ENCODE results near the gene RABAC1.
"Not testable (repeated sequence)": the region's sequence is repeated elsewhere in the genome, so short reads cannot be mapped to it uniquely, and the experiment has no call there.

The RABAC1 gene

GRCh38 chr19:41944336-41944735 is 14.8 kb downstream of the RABAC1 start:
- DNase-seq, result no peak

GRCh38 chr19:41941410-41942202 is 17.5 kb downstream of the RABAC1 start:
- DNase-seq, result no peak

DNA sequence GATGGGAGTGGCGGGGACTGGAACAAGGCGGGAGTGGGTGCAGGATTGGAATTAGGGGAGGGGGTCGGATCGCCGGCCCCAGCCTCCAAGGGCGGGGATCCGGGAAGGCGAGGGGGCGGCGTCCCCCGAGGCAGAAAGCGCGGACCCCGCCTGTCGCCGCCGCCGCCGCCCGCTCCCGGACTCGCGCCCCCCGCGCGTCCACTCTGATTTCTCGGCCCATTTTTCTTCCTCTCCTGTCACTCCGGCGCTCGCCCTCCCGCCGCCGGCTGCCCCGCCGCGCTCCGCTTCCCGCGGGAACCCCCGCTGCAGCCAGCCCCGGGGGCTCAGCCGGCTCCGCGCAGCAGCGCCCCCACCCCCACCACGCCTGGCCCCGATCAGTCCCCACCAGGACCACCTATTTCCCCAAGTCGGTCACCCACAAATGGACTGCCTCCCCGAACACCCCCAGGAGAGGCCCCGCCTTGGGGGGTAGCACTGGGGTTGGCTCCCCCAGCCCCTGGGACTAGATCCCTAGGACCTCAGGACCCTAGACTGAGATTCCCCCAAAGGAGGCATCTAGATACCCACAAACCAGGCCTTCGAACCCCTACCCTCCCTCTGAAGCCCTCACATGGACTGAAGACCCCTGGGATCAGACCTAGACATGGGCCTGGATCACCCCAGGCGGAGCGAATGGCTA is 18.3 kb downstream of the RABAC1 start:
- DNase-seq, result no peak

- no peak for DNase-seq
These were observed 19.0 kb downstream of the RABAC1 start for GRCh38 chr19:41939861-41940730.

- DNase-seq, result not testable (repeated sequence)
These were observed 19.9 kb downstream of the RABAC1 start for GRCh38 chr19:41939209-41939608.

DNA sequence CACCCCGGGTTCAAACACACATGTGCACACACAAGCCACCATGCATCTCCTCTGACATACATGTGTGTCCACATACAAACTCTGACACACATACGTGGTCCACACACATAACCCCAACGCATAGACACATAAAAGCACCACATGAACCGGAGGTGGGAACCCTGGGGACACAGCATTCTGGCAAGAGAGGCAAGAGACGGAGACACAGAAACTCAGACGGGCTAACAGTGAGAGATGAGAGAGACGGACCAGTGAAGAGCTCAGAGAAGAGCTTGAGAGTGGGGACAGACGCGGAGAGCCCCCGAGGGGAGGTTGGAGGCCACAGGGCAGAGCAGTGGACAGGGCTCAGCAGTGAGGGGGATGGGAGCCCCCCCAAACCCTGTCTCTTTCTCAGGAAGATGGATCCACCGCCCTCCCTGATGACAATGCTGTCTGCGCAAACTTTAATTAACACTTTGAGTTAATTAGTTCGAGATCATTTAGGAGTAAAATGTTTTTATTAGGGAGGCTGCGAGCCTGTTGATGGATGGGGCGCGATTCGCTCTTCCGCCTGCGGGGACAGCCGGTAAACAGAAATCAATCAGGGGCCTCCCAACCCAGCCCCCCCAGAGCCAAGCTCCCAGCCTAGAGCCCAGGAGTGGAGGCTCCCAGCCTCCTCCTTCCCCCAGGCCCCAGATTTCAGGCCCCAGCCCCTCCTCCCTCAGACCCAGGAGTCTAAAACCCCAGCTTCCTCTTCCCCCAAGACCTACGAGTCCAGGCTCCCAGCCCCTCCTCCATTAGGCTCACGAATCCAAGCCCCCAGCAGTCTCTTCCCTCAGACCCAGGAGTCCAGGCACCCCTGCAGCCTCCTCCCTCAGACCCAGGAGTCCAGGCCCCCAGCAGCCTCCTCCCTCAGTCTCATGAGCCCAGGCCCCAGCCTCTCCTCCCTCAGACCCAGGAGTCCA is 21.3 kb downstream of the RABAC1 start:
- no peak for DNase-seq

- no peak for DNase-seq
These were observed 22.2 kb downstream of the RABAC1 start for GRCh38 chr19:41936961-41937360.

GRCh38 chr19:41936416-41936850 is 22.7 kb downstream of the RABAC1 start:
- no peak for DNase-seq

- no peak for DNase-seq
These were observed 23.2 kb downstream of the RABAC1 start for GRCh38 chr19:41935760-41936415.

DNA sequence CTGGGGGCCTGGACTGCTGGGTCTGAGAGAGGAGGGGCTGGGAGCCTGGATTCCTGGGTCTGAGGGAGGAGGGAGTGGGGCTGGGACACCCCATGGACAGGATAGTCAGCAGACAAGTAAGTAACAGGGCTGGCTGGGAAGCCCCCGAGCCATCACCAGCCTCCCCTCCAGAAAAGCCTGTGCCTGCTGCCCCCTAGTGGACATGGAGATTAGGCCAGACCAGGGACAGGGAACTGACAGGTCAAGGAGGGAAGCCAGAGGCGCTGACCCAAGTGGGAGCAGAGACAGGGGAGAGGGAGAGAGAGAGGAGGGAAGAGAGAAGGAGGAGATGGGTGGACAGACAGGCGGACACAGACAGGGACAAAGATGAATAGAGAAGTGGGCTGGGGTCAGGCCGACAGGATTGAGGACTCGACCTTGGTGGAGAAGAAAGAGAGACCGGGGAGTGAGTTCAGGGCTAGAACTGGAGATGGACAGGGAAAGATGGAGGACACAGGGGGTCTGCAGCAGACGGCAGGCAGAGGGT is 24.2 kb downstream of the RABAC1 start:
- DNase-seq, result peak; percentile 76

- no peak for DNase-seq
These were observed 25.3 kb downstream of the RABAC1 start for GRCh38 chr19:41933693-41934426.

GRCh38 chr19:41932720-41933332 is 26.3 kb downstream of the RABAC1 start:
- no peak for DNase-seq

GRCh38 chr19:41932259-41932719 is 26.8 kb downstream of the RABAC1 start:
- no peak for DNase-seq

DNA sequence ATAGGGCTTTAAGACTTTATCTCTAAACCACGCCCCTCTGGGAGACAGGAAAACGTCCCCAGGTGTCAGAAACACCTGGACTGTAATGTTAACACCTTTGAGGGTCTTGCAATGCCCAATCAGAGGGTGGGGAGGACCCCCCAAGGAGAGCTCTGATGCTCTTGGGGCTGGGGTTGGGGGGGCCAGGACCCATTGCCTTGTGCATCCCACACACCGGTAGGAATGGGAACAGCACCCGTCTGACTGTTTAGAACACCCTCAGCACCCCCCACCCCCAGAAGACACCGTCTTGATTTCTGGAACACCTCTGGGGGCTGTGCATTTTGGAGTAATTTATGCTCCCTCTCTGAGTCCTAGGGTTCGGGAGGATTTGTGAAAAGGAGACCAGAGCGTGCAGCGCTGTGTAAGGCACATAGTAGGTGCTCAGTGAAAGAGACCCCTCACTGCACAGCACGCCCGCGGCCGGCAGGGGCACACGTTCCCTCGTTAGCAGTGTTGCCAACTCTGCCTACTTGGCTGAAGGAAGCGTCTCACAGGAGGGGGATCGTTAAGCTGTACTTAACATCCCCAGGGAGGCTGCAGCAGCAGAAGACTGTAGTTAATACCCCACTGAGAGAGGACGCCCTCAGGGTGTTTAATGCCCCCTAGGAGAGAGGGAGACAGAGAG is 28.1 kb downstream of the RABAC1 start:
- no peak for DNase-seq

- no peak for DNase-seq
These were observed 28.8 kb downstream of the RABAC1 start for GRCh38 chr19:41930322-41930722.

DNA sequence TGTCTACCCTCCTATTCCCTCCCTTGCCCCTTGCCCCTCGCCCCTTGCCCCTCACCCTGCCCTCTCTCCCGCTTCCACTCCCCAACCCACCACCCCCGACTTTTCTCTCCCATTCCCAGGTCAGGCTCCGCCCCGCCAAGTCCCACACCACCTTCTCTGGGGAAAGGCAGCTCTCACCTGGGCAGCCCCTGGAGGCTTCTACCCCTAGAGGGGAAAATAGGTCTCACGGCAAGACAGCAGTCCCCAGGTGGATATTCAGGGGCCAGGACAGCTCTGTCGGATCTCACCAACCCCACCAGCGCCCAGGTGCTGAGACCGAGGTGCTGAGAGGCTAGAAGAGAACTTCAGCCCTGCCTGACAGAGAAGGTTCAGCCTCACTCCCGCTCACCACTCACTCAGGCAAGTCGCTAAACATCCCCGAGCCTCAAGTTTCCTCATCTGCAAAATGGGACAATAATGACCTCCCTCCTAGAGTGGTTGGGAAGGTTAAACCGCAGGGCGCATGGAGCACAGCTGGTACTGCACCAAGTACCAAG is 29.5 kb downstream of the RABAC1 start:
- no peak for DNase-seq

GRCh38 chr19:41928754-41929535 is 30.2 kb downstream of the RABAC1 start:
- DNase-seq, result peak; percentile 35

DNA sequence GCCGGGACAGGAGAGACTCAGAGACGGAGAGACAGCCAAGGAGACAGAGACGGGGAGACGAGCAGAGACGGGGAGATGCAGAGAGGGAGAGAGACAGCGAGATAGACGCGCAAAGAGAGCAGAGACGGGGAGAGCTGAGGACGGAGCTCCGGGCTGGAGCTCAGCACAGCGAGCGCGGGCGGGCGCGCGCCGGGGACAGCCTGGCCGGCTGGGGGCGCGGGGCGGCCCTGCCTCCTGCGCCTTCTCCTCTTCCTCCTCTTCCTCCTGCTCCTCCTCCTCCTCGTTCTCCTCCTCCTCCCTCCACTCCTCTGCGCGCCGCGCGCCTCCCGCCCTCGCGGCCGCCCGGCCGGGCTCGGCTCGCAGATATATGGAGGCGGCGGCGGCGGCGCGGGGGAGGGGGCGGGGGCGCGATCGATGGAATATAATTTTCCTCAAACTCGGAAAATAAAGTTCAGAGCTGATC is 30.9 kb downstream of the RABAC1 start, which contains the start of gene ERFL:
TSS of gene ERFL (minus strand) at position 229 of the 463 bp plus-strand sequence. CDS start 15,530 bp downstream, outside the sequence.
- peak; percentile 29 for DNase-seq

Data from activated CD4-positive, alpha-beta T cell treated with anti-CD3 and anti-CD28 coated beads, Interleukin-10, Interleukin-2, amounts not matched to agents 100 ng/mL and 50 ng/mL, durations not matched to agents 16 hours and 8 hours (primary cell).